Measurements from ENCODE around the gene CHM.

DNA sequence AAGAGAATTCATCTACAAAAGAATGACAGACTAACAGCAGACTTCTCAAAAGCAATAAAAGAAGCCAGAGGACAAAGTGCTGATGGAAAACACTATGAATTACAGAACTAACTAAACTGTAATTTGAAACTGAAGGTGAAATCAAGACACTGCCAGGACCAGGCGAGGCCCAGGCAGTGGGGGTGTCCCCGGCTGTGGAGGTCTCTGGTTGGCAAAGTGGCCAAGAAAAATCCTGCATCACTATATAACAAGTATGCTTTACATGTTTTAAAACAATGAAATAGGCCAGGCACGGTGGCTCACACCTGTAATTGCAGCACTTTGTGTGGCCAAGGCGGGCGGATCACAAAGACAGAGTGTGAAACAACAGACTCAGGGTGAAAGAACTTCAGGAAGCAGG lies 32.9 kb downstream of the CHM start:
- TF ChIP-seq CTCF (IDR thresholded peaks at IDR 0.05; ENCODE audit: low read depth, low read length, poor library complexity, severe bottlenecking): no peak
- TF ChIP-seq EZH2phosphoT487 (IDR thresholded peaks at IDR 0.05; ENCODE audit: borderline replicate concordance, low read length): no peak
